ENCODE results near the gene ALKBH1.
"Not testable (repeated sequence)": the region's sequence is repeated elsewhere in the genome, so short reads cannot be mapped to it uniquely, and the experiment has no call there.

ALKBH1 gene

GRCh38 chr14:77673193-77673592 is 34.6 kb downstream of the ALKBH1 start:
- DNase-seq (ENCODE audit: low read depth), result no peak
- H3K4me3 ChIP-seq (ENCODE audit: low read depth, low read length), result no peak overlapping the region
- TF ChIP-seq, protein P1, sequence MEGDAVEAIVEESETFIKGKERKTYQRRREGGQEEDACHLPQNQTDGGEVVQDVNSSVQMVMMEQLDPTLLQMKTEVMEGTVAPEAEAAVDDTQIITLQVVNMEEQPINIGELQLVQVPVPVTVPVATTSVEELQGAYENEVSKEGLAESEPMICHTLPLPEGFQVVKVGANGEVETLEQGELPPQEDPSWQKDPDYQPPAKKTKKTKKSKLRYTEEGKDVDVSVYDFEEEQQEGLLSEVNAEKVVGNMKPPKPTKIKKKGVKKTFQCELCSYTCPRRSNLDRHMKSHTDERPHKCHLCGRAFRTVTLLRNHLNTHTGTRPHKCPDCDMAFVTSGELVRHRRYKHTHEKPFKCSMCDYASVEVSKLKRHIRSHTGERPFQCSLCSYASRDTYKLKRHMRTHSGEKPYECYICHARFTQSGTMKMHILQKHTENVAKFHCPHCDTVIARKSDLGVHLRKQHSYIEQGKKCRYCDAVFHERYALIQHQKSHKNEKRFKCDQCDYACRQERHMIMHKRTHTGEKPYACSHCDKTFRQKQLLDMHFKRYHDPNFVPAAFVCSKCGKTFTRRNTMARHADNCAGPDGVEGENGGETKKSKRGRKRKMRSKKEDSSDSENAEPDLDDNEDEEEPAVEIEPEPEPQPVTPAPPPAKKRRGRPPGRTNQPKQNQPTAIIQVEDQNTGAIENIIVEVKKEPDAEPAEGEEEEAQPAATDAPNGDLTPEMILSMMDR (IDR thresholded peaks at IDR 0.05; ENCODE audit: insufficient read depth, low read depth, low read length, missing control alignments), result no peak

DNA sequence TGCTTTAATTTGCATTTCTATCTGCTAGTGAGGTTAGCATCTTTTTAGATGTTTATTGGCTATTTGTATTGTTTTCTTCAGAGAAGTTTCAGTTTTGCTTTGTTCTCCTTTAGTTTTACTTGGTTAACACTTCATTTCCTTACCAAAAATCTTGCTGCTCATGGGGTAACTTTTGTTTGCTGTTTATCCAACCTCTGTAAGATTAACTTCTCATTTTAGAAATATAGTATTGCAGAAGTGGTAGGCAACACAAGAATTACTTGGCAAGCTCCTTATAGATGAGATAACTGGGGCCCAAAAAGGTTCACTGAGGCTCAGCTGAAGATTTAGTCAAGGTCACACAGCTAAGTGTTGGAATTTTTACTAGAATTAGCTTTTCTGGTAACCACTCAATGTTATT is 40.5 kb downstream of the ALKBH1 start:
- DNase-seq (ENCODE audit: low read depth), result no peak
- TF ChIP-seq, protein P1 (IDR thresholded peaks at IDR 0.05; ENCODE audit: insufficient read depth, low read depth, low read length, missing control alignments), result no peak
- H3K4me3 ChIP-seq (ENCODE audit: low read depth, low read length), result no peak overlapping the region

- DNase-seq (ENCODE audit: low read depth), result no peak
- TF ChIP-seq, protein P1 (IDR thresholded peaks at IDR 0.05; ENCODE audit: insufficient read depth, low read depth, low read length, missing control alignments), result no peak
- no peak overlapping the region for H3K4me3 ChIP-seq (ENCODE audit: low read depth, low read length)
These were observed 44.5 kb downstream of the ALKBH1 start for GRCh38 chr14:77663293-77663692.

DNA sequence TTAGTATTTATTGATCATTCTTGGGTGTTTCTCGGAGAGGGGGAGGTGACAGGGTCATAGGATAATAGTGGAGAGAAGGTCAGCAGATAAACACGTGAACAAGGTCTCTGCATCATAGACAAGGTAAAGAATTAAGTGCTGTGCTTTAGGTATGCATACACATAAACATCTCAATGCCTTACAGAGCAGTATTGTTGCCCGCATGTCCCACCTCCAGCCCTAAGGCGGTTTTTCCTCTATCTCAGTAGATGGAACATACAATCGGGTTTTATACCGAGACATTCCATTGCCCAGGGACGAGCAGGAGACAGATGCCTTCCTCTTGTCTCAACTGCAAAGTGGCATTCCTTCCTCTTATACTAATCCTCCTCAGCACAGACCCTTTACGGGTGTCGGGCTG is 46.3 kb downstream of the ALKBH1 start:
- not testable (repeated sequence) for DNase-seq (ENCODE audit: low read depth)

GRCh38 chr14:77660754-77661153 is 47.1 kb downstream of the ALKBH1 start:
- TF ChIP-seq, protein P1 (IDR thresholded peaks at IDR 0.05; ENCODE audit: insufficient read depth, low read depth, low read length, missing control alignments), result no peak
- no peak for DNase-seq (ENCODE audit: low read depth)
- no peak overlapping the region for H3K4me3 ChIP-seq (ENCODE audit: low read depth, low read length)

More for the DNA sequence above, 46.3 kb downstream of the ALKBH1 start:
- not testable (repeated sequence) for H3K4me3 ChIP-seq (ENCODE audit: low read depth, low read length)

DNA sequence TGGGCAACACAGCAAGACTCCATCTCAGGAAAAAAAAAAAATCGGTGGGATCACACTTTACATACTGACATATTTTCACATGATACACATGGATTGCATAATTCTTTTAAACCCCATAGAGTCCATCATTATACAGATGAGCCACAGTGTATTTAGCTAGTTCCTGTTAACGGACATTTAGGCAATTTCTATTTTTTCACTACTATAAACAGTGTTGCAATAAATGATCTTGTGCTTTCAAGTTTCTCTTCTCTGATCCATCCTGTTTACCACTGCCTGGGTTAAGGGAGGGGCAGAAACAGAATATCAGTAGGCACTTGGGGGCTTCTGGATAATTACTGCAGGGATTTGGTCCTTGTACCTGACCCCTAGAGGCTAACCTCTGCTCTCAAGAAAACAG is 48.0 kb downstream of the ALKBH1 start:
- H3K4me3 ChIP-seq (ENCODE audit: low read depth, low read length), result no peak overlapping the region
- DNase-seq (ENCODE audit: low read depth), result no peak
- TF ChIP-seq, protein P1 (IDR thresholded peaks at IDR 0.05; ENCODE audit: insufficient read depth, low read depth, low read length, missing control alignments), result no peak

- DNase-seq (ENCODE audit: low read depth), result no peak
- TF ChIP-seq, protein P1 (IDR thresholded peaks at IDR 0.05; ENCODE audit: insufficient read depth, low read depth, low read length, missing control alignments), result no peak
- no peak overlapping the region for H3K4me3 ChIP-seq (ENCODE audit: low read depth, low read length)
These were observed 50.5 kb downstream of the ALKBH1 start for GRCh38 chr14:77657280-77657679.

All from GM12865 (cell line).